ENCODE measurements around the gene ATP6V1D. TPM values are rescaled to one million over a fixed set of nuclear protein-coding genes. Genes with fewer than 3 reads are reported as not detected.
"Not testable (repeated sequence)": the region's sequence is repeated elsewhere in the genome, so short reads cannot be mapped to it uniquely, and the experiment has no call there.

Gene ATP6V1D
- total RNA-seq, 1 experiment from 2014 or later, result 38.5 TPM

DNA sequence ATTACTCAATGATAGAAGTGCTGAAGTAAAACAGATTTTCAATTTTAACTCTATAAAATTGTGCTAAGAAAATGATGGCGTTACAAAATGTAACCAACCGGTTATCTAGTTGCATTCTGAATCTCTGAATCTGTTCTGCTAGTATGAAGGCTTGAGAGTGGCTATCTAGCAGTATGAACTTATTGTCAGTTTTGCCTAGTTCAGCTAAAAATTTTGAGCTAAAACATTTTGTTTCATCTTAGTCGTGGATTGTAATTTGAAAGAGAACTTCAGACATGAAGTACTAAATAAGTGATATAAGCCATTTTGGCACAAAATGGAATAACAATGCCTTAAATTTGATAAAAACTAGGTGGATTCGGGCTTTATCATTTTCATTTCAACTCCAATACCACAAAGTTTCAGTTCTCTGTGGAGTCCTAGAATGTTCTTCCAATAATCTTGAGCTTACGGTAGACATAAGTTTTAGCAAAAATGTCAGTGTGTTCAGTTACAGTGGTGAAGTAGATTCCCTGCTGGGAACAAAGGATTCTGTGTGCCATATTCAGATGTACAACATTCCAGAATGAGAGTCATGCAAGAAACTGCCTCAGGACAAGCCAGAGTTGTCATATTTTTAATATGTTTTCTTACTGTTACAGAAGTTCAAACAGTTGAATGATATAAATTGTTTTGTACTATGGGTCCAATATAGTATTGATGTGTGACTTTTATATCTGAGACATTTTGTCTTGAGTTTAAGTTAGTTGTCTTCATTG, 28.1 kb downstream of the ATP6V1D start (continued):
- TF ChIP-seq YY1 (IDR thresholded peaks at IDR 0.05; ENCODE audit: extremely low read depth, insufficient replicate concordance, low read depth, low read length), result no peak

GRCh38 chr14:67329666-67330065, 29.9 kb downstream of the ATP6V1D start:
- H3K4me3 ChIP-seq (replicated peaks in 1 of 2; ENCODE audit: low read depth in 1 of 2, low read length in 2 of 2); H3K4me2 ChIP-seq (ENCODE audit: low read length); H3K79me2 ChIP-seq (ENCODE audit: insufficient read depth, low read length); H3K9me2 ChIP-seq (ENCODE audit: insufficient read depth); H3K9me3 ChIP-seq (ENCODE audit: control insufficient read depth in 1 of 2, insufficient read depth in 1 of 2, low read depth in 1 of 2, low read length in 2 of 2); CTCF ChIA-PET; H3K4me1 ChIP-seq (ENCODE audit: control insufficient read depth in 1 of 2, insufficient read depth in 2 of 2, low read length in 2 of 2); DNase-seq (ENCODE audit: low read depth, low spot score); intact Hi-C loops (cut with micrococcal nuclease); H3K27ac ChIP-seq (ENCODE audit: low read depth, low read length); H4K20me1 ChIP-seq (ENCODE audit: insufficient read depth); RAD21 ChIA-PET (ENCODE audit: low non-redundant PET in 1 of 2, low total read pairs in 2 of 2, uncharacterized antibody in 2 of 2, unreplicated experiment in 2 of 2); H3K9ac ChIP-seq (ENCODE audit: low read length); H3K27me3 ChIP-seq (ENCODE audit: insufficient read depth, low read length); BruUV-seq (replicated peaks); H2AFZ ChIP-seq (ENCODE audit: low read depth, low read length, poor library complexity, severe bottlenecking); POLR2A ChIA-PET; ATAC-seq: not testable (repeated sequence)
- H3K36me3 ChIP-seq (ENCODE audit: control insufficient read depth in 1 of 2, insufficient read depth in 2 of 2, low read length in 2 of 2), result peaks cover 11 to 12% of the 10 kb centered on the region in 2 experiments; a peak in 3 of 4 replicates

GRCh38 chr14:67319142-67319541, 40.5 kb downstream of the ATP6V1D start:
- ATAC-seq (no peak), DNase-seq (ENCODE audit: low read depth, low spot score) (no peak)
- no peaks in the 10 kb centered on the region for H3K79me2 ChIP-seq (ENCODE audit: insufficient read depth, low read length)
- no peaks in the 10 kb centered on the region for H3K9me3 ChIP-seq (ENCODE audit: control insufficient read depth in 1 of 2, insufficient read depth in 1 of 2, low read depth in 1 of 2, low read length in 2 of 2)
- no peak overlapping the region for H2AFZ ChIP-seq (ENCODE audit: low read depth, low read length, poor library complexity, severe bottlenecking)
- no peak overlapping the region for H3K27ac ChIP-seq (ENCODE audit: low read depth, low read length)
- H3K36me3 ChIP-seq (ENCODE audit: control insufficient read depth in 1 of 2, insufficient read depth in 2 of 2, low read length in 2 of 2), result peaks cover 0 to 11% of the 10 kb centered on the region in 2 experiments; a peak in 2 of 4 replicates
- H3K4me2 ChIP-seq (ENCODE audit: low read length), result no peak overlapping the region
- H3K9me2 ChIP-seq (ENCODE audit: insufficient read depth), result no peaks in the 10 kb centered on the region
- no peaks in the 10 kb centered on the region for H4K20me1 ChIP-seq (ENCODE audit: insufficient read depth)
- ChIA-PET CTCF (interaction anchor here (0.6 to 1.4 kb wide), 2 partner anchors 33 to 67 kb away, joined by 3 to 5 read pairs; no protein-coding TSS in a partner anchor), POLR2A (no interaction called here), RAD21 (ENCODE audit: low non-redundant PET in 1 of 2, low total read pairs in 2 of 2, uncharacterized antibody in 2 of 2, unreplicated experiment in 2 of 2) (no interaction called here)
- no peaks in the 10 kb centered on the region for H3K4me1 ChIP-seq (ENCODE audit: control insufficient read depth in 1 of 2, insufficient read depth in 2 of 2, low read length in 2 of 2)
- no peak overlapping the region for H3K9ac ChIP-seq (ENCODE audit: low read length)
- intact Hi-C loops (cut with micrococcal nuclease), result no loop called here
- no peak overlapping the region for H3K4me3 ChIP-seq (replicated peaks in 1 of 2; ENCODE audit: low read depth in 1 of 2, low read length in 2 of 2)
- no peaks in the 10 kb centered on the region for H3K27me3 ChIP-seq (ENCODE audit: insufficient read depth, low read length)
- no TSS peak for BruUV-seq (replicated peaks)
- TF ChIP-seq JUND (IDR thresholded peaks at IDR 0.05) (no peak), POLR2A (IDR thresholded peaks at IDR 0.05; ENCODE audit: borderline replicate concordance, extremely low read depth, insufficient read depth, insufficient read length) (no peak), EZH2phosphoT487 (IDR thresholded peaks at IDR 0.05; ENCODE audit: borderline replicate concordance) (no peak), ZFX (IDR thresholded peaks at IDR 0.05) (no peak), ELF1 (IDR thresholded peaks at IDR 0.05; ENCODE audit: borderline replicate concordance, low read depth) (no peak), EZH2 (IDR thresholded peaks at IDR 0.05) (no peak), SIN3A (IDR thresholded peaks at IDR 0.05; ENCODE audit: low read depth) (no peak), YY1 (IDR thresholded peaks at IDR 0.05; ENCODE audit: extremely low read depth, insufficient replicate concordance, low read depth, low read length) (no peak), CEBPB (IDR thresholded peaks at IDR 0.05; ENCODE audit: low read depth) (no peak), CBX3 (IDR thresholded peaks at IDR 0.05; ENCODE audit: low read depth) (no peak)
- TF ChIP-seq, protein P1, sequence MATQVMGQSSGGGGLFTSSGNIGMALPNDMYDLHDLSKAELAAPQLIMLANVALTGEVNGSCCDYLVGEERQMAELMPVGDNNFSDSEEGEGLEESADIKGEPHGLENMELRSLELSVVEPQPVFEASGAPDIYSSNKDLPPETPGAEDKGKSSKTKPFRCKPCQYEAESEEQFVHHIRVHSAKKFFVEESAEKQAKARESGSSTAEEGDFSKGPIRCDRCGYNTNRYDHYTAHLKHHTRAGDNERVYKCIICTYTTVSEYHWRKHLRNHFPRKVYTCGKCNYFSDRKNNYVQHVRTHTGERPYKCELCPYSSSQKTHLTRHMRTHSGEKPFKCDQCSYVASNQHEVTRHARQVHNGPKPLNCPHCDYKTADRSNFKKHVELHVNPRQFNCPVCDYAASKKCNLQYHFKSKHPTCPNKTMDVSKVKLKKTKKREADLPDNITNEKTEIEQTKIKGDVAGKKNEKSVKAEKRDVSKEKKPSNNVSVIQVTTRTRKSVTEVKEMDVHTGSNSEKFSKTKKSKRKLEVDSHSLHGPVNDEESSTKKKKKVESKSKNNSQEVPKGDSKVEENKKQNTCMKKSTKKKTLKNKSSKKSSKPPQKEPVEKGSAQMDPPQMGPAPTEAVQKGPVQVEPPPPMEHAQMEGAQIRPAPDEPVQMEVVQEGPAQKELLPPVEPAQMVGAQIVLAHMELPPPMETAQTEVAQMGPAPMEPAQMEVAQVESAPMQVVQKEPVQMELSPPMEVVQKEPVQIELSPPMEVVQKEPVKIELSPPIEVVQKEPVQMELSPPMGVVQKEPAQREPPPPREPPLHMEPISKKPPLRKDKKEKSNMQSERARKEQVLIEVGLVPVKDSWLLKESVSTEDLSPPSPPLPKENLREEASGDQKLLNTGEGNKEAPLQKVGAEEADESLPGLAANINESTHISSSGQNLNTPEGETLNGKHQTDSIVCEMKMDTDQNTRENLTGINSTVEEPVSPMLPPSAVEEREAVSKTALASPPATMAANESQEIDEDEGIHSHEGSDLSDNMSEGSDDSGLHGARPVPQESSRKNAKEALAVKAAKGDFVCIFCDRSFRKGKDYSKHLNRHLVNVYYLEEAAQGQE (IDR thresholded peaks at IDR 0.05; ENCODE audit: low read depth), result no peak
- TF ChIP-seq, protein P2, sequence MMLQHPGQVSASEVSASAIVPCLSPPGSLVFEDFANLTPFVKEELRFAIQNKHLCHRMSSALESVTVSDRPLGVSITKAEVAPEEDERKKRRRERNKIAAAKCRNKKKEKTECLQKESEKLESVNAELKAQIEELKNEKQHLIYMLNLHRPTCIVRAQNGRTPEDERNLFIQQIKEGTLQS (IDR thresholded peaks at IDR 0.05), result no peak
- TF ChIP-seq, protein P3, sequence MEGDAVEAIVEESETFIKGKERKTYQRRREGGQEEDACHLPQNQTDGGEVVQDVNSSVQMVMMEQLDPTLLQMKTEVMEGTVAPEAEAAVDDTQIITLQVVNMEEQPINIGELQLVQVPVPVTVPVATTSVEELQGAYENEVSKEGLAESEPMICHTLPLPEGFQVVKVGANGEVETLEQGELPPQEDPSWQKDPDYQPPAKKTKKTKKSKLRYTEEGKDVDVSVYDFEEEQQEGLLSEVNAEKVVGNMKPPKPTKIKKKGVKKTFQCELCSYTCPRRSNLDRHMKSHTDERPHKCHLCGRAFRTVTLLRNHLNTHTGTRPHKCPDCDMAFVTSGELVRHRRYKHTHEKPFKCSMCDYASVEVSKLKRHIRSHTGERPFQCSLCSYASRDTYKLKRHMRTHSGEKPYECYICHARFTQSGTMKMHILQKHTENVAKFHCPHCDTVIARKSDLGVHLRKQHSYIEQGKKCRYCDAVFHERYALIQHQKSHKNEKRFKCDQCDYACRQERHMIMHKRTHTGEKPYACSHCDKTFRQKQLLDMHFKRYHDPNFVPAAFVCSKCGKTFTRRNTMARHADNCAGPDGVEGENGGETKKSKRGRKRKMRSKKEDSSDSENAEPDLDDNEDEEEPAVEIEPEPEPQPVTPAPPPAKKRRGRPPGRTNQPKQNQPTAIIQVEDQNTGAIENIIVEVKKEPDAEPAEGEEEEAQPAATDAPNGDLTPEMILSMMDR (IDR thresholded peaks at IDR 0.05 in 2 of 3, conservative IDR thresholded peaks at IDR 0.05 in 1 of 3; ENCODE audit: borderline replicate concordance in 1 of 3, insufficient read depth in 1 of 3, low read depth in 2 of 3, low read length in 2 of 3), result no peak

All from HCT116 (cell line).